ENCODE data around the gene CCN2. TPM values are rescaled to one million over a fixed set of nuclear protein-coding genes. Genes with fewer than 3 reads are reported as not detected.

The CCN2 gene
- total RNA-seq, 1 donor from 2014 or later, result 683 TPM

- H3K4me1 Mint-ChIP-seq, result peaks cover 67% of the 10 kb centered on the region
- peak overlapping the region; percentile 79 for H3K4me3 Mint-ChIP-seq
- H3K9me3 Mint-ChIP-seq, result no peaks in the 10 kb centered on the region
- H3K36me3 Mint-ChIP-seq, result peaks cover 10% of the 10 kb centered on the region
- no peak for TF ChIP-seq CTCF (IDR thresholded peaks at IDR 0.05; ENCODE audit: unreplicated experiment)
- peak overlapping the region; percentile 94 for H3K27ac Mint-ChIP-seq
- H3K27me3 Mint-ChIP-seq (ENCODE audit: low read depth), result no peaks in the 10 kb centered on the region
- DNase-seq (ENCODE audit: low spot score in 2 of 2, unreplicated experiment in 2 of 2), result no peak
These were observed 531 bp upstream of the CCN2 start for GRCh38 chr6:131951576-131952230.

- Mint-ChIP-seq H3K4me3 (peak overlapping the region; percentile 88), H3K9me3 (no peaks in the 10 kb centered on the region), H3K4me1 (peaks cover 61% of the 10 kb centered on the region), H3K27ac (peak overlapping the region; percentile 93), H3K27me3 (ENCODE audit: low read depth) (no peaks in the 10 kb centered on the region), H3K36me3 (peaks cover 10% of the 10 kb centered on the region)
- DNase-seq (ENCODE audit: low spot score in 2 of 2, unreplicated experiment in 2 of 2), result peak; percentile 34 to 60
- peak; percentile 57 for TF ChIP-seq CTCF (IDR thresholded peaks at IDR 0.05; ENCODE audit: unreplicated experiment)
These were observed 1.0 kb downstream of the CCN2 start for GRCh38 chr6:131949909-131950766.

GRCh38 chr6:131949620-131949908 is 1.6 kb downstream of the CCN2 start:
- peaks cover 10% of the 10 kb centered on the region for H3K36me3 Mint-ChIP-seq
- H3K4me1 Mint-ChIP-seq, result peaks cover 55% of the 10 kb centered on the region
- H3K4me3 Mint-ChIP-seq, result peak overlapping the region; percentile 88
- H3K27ac Mint-ChIP-seq, result peak overlapping the region; percentile 93
- no peak for DNase-seq (ENCODE audit: low spot score in 2 of 2, unreplicated experiment in 2 of 2)
- no peak for TF ChIP-seq CTCF (IDR thresholded peaks at IDR 0.05; ENCODE audit: unreplicated experiment)
- H3K9me3 Mint-ChIP-seq, result no peaks in the 10 kb centered on the region
- no peaks in the 10 kb centered on the region for H3K27me3 Mint-ChIP-seq (ENCODE audit: low read depth)

GRCh38 chr6:131948692-131949619 is 2.2 kb downstream of the CCN2 start:
- Mint-ChIP-seq H3K27ac (peak overlapping the region; percentile 93), H3K4me1 (peaks cover 49% of the 10 kb centered on the region), H3K36me3 (peaks cover 10% of the 10 kb centered on the region), H3K27me3 (ENCODE audit: low read depth) (no peaks in the 10 kb centered on the region), H3K9me3 (no peaks in the 10 kb centered on the region), H3K4me3 (peak overlapping the region; percentile 88)
- TF ChIP-seq CTCF (IDR thresholded peaks at IDR 0.05; ENCODE audit: unreplicated experiment), result no peak
- no peak for DNase-seq (ENCODE audit: low spot score in 2 of 2, unreplicated experiment in 2 of 2)

- TF ChIP-seq CTCF (IDR thresholded peaks at IDR 0.05; ENCODE audit: unreplicated experiment), result no peak
- Mint-ChIP-seq H3K4me3 (peak overlapping the region; percentile 88), H3K4me1 (peaks cover 42% of the 10 kb centered on the region), H3K27me3 (ENCODE audit: low read depth) (no peaks in the 10 kb centered on the region), H3K36me3 (peaks cover 10% of the 10 kb centered on the region), H3K27ac (peak overlapping the region; percentile 50), H3K9me3 (no peaks in the 10 kb centered on the region)
- DNase-seq (ENCODE audit: low spot score in 2 of 2, unreplicated experiment in 2 of 2), result no peak
These were observed 3.0 kb downstream of the CCN2 start for GRCh38 chr6:131947986-131948661.
